GM19025 (cell line): ENCODE data around the gene MINPP1.
"Not testable (repeated sequence)": the region's sequence is repeated elsewhere in the genome, so short reads cannot be mapped to it uniquely, and the experiment has no call there.

ENCODE experiments used
- ATAC-seq: cut with Tn5 transposase; IDR thresholded peaks from one replicate; pipeline ENCODE4 v1.9.1; 2021; ENCODE audit warnings: mild to moderate bottlenecking, low read depth, moderate library complexity; ENCODE audit not compliant: unreplicated experiment

Gene MINPP1

DNA sequence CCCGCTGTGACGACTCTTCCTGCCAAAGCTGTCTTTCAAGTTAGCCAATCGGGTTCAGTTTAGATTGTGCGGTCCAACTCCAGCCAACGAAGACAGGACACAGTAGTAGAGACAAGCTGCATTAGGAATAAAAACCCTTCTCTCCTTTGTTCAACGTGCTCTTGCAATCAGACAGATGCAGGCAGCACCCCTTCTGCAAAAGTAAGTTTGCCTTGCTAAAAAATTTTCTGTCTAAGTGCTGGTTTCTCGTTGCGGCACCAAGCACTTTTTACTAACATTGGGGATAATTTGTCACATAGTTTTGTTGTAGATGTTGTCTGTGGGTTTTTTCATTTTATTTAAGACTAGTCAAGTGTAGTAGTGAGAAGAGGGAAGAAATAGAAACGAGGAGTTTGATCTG lies 58.1 kb downstream of the MINPP1 start:
- no peak for ATAC-seq

DNA sequence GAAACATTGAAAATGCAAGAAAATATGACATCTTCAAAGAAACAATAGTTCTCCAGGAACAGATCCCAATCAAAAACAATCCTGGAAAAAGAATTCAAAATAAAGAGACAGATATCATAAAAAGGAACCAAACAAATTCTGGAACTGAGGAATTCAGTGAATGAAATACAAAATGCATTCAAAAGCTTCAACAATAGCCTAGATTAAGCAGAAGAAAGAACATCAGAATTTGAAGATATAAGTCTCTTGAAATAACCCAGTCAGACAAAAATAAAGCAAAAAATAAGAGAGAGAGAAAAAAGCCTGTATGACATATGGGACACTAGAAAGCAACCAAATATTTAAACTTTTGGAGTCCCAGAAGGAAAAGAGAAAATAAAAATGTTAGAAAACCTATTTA lies 60.3 kb downstream of the MINPP1 start:
- no peak for ATAC-seq

DNA sequence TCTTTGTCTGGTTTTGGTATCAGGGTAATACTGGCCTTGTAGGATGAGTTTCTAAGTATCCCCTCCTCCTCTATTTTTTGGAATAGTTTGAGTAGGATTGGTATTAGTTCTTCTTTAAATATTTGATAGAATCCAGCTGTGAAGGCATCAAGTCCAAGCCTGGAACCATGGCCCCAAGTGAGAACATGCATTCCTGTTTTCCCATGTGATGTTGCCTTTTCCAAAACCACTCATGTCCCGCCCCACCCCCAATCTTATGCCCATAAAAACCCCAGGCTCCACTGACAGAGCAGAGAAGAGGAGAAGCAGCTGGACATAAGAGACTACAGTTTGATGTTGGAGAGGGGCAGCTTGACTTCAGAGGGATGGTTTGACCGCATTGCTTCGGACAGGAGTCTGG lies 71.2 kb downstream of the MINPP1 start:
- ATAC-seq: no peak

DNA sequence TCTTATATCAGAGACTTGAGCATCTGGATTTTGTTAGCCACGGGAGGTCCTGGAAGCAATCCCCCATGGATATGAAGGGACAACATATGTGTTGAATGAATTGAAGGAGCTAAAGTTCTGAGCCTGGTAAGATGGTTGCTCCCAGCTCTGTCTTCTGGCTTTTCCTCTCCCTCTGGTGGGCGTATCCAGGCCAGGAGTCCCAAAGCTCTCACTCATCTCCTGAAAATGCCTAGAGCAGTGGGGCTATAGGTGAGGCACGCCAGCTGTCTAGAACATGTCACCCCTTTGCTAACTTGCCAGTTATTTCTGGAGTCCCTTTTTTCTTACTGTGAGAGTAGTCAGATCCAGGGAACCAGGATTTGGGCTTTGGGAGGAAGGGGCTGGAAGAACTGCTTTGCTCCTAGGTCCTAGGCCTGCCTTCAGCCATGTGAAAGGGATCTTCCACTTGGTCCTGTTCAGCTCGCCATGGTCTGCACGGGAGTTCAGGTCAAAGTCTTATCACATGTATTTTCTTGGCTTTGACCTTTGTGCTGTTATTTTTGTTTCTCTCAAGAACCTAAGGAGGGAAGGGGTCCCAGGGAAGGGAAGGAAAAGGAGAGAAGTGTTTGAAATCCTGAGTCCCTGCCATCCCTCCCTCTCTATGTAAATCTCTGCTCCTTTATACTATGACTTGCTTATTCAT lies 73.6 kb downstream of the MINPP1 start:
- no peak for ATAC-seq

DNA sequence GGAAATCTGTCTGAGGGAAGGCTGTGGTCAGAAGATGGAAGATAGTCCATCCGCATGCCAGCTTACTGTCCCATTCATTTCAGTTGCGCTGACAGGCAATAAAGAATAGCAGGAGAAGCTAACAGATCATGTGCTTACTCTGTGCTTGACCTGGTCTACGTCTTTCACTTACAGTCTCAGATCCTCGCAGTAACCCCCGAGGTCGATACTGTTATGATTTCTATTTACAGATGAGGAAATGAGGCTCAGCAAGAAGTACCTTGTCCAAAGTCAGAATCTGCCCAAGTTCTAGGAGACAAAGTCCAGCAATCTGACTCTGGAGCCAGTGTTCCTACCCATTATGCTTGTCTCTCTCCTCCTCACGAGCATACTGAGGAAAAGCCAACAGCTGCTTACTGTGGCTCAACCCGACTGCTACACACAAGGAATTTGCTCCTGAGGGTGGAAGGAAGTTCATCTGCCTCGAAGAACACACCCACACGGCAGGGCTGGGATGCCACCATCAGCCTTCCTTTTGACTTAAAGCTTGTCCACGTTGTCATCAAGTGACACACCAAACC lies 74.2 kb downstream of the MINPP1 start:
- no peak for ATAC-seq

DNA sequence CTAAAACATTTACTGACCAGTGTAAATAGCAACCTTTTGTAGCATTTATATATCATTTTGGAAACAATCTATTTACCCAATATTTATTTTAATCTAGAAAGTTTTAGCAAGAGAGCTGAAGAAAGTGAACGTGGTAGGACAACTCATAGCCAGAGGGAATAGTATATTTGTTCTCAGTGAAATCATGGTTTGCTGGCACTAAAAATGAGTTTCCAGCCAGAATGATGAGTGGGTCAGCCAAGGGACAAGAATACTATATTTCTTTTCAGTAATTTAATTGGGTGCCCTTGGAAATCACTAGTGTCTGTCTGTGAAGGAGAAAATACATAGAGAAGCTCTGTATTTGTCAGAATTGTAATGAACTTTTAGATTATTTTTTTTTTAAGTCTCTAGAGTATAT lies 74.9 kb downstream of the MINPP1 start:
- no peak for ATAC-seq

DNA sequence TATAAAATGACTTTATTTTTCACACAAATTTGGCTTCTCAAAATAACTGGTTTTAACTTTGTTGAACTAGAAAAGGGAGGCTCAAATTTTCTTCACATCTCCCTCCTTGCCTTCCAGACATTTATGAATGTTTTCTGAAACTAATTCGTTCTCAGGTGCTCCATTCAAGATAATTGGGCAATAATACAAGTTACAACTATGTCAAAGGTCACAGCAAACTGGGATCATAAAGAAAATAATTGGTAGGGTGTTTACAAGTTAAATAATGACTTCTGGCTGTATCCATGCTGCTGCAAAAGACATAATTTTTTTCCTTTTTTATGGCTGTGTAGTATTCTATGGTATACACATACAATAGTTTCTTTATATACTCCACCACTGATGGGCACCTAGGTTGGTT lies 75.3 kb downstream of the MINPP1 start:
- no peak for ATAC-seq

DNA sequence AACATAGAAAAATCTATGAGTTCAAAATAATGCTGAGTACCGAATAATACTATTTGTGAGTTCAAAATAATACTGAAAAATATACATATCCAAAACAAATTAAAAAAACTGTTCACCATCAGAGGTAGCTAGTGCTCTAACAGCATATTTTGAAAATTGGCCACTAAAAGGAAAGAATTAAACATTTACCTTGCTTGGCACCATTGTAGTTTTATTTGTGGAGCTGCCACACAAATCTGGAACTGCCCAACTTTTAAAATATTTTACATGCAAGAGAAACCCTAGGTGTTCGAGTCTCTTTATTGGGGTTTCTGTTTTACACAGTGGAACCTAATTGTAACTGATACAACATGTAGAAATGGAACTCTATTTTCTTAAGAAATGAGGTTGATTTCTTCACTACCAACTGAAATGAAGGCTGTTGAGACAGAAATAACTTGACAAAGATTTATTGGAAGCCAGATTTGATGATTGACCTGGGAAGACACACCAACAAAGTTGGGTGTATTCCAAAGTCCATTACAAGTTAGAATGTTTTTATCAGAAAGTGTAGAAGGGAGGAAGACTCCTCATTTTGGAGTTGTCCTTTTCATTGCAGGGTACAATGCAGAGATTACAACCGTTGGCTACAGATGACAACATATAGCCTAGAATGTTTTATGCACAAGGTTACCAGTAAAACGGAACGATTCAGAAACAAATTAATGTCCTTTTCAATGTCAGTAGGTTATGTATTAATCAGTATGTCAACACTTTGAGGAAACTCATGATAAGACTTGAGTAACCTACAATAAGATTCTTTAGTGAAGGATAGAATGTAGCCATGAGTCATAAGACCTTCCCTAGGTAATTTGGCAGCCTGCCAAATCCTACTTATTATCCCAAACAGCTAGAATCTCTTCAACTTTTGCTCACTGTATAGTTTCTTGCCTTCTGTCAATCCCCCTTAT lies 81.1 kb downstream of the MINPP1 start:
- no peak for ATAC-seq

DNA sequence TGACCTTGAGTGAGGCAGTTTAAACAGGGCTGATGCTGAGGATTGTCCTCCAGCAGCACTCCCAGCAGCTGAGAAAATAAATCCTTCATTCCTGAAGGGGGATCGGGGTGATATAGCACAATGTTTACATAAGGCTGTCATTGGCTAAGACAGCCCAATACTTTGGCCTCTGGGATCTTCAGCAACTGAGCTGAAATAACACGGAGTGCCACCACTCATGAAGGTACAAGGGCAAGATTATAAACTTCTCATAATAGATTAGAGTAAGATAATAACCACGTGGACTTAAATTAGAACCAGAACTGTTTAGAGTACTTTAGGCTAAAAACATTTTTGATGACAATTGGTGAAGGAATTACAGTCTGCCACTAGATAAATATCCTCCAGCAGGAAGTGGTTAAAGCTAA lies 85.0 kb downstream of the MINPP1 start:
- ATAC-seq: no peak

DNA sequence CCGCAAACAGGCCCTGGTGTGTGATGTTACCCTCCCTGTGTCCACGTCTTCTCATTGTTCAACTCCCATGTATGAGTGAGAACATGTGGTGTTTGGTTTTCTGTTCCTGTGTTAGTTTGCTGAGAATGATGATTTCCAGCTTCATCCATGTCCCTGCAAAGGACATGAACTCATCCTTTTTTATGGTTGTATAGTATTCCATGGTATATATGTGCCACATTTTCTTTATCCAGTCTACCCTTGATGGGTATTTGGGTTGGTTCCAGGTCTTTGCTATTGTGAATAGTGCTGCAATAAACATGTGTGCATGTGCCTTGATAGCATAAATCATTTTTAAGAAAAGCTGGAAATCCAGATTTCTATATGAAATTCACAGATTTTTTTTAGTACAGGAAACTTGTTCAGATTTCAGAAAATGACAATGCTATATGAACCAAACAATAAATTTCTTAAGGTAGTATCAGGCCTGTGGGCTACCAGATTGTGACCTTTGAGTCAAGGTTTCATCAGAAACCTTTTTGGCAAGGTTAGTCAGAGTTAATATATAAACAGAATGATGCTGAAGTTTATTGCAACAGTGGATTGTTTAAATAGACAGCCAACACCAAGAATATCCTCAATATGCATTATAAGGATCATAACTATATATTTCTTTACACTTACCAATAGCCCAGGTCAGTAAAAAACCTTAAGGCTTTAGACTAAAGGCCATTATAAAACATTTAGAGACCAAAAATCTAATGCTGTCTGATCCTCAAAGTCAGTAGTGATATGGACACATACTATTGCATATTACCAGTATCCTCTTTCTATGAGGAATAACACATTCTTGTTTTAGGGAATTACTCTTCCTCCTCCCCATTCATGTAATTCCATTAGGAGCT lies 86.3 kb downstream of the MINPP1 start:
- ATAC-seq: no peak

DNA sequence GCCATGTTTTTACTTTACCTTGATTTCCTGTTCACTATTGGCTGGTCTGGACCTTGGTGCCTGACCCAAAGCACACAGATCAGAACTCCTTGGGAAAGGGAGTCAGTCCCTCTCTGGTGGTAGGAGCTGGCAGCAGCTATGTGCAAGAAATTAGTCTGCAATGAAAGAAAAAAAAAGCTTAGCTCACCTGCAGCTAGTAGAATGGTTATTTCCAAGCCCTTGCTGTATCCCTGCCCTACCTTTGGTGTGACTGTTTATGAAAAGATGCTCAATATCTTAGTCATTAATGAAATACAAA lies 86.8 kb downstream of the MINPP1 start:
- ATAC-seq: no peak

DNA sequence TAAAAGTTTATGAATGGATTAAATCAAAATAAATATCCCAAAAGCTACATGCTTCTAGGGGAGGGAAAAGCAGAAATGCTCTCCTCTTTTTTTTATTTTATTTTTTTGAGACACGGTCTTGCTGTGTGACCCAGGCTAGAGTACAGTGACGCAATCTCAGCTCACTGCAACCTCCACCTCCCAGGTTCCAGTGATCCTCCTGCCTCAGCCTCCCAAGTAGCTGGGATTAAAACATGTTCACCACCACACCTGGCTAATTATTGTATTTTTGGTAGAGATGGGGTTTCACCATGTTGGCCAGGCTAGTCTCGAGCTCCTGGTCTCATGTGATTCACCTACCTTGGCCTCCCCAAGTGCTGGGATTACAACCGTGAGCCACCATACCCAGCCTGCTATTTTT lies 88.2 kb downstream of the MINPP1 start:
- ATAC-seq: not testable (repeated sequence)

DNA sequence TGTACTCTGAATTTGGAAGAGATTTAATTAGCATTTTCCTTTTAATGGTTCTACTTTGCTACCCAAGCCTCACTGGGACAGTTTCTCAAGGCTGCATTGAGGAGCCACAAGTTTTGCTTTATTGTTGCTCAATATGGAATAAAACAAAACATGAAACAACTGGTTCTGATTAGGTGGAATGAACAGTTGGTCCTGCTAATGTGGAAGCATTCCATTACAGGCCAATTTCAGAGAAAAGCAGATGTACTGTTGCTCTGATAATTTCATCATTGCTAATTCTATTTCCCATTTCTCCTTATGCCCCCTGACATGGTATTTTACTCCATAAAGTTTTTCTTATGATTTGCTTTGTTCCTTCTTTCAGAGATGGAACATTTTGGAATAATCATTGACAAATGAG lies 89.0 kb downstream of the MINPP1 start:
- no peak for ATAC-seq

DNA sequence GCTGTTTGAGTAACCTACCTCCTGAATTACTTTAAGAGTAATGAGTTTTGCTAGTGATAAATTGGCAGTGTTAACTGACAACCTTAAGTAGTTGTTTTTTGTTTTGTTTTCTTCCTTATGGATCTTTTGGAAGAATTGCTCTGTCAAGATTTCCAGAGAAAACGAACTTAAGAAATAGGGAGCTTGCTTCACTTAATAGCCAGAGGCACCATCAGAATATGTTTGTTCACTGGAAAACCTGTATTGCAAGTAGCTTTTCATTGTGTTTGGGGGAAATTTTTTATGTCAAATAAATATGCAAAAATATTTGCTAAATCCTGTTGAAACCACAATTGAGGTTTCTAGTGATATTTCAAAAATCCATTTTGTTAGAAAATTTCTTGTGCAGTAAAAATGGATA lies 89.5 kb downstream of the MINPP1 start:
- ATAC-seq: no peak

DNA sequence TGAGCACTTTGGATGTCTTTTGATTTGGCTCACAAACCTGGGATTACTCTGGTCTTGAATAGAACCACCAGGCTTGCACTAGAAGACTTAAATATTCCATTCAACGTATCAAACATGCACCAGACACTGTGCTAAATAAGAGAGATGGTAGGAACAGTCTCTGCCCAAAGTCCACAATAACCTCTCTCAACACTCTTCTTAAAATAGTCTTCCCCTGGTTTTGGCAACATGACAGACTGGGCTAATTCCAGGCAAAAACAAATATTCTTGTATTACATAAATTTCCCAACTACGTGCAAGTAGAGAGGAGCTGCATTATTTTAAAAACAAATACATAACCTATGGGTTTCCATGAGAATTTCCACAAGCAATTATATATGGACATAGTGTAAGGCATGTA lies 90.2 kb downstream of the MINPP1 start:
- ATAC-seq: no peak

DNA sequence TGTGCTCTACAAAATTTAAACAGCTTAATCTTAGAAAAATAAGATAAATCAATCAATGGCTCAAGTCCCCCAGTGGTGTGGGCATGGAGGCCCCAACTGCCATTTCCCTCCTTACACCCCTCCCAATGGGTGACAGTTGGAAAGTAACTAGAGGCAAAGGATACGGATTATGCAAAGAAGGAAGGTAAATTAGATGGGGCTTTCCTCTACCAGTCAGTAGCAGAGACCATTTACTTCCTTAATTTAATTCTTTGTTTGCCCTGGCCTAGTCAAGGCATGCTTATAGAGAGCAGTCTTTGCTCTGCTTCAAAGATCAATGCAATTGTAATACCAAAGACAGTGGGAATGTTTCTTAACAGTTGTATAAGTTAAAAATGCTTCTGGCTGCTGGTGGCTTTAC lies 91.7 kb downstream of the MINPP1 start:
- no peak for ATAC-seq

DNA sequence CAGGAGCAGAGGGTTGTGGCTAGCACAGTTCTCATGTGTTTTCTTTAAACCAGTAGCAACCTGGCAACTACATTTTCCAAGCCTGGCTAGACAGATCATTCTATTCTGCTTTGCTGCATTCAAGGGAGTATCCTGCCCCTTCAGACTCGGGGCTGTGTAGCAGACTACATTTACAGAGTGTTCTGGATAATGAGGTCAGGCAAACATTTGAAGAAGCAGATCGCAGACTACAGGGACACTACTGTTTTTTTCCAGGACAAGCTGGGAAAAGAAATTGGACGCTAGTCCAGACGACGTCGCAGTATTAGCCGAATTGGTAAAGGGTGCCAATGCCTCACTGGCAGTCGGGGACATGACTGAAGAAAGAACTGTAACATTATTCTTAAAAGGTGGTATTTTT lies 94.0 kb downstream of the MINPP1 start:
- no peak for ATAC-seq

DNA sequence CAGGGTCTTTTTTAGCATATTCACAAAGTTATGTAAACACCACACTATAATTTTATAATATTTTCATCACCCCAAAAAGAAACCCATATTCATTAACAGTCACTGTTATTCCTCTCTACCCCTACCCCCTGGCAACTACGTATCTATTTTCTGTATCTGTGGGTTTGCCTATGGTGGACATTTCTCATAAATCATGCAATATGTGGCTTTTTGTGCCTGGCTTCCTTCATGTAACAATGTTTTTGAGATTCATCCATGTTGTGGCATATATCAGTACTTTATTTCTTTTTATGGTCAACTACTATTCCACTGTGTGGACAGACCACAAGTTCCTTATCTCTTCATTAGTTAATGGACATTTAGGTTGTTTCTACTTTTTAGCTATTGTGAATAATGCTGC lies 95.9 kb downstream of the MINPP1 start:
- ATAC-seq: no peak
